ENCODE results near the gene PARVB.

GRCh38 chr22:44211946-44212930 is 188.1 kb downstream of the PARVB start:
- TF ChIP-seq ZNF830 (tag by site-specific recombination; IDR thresholded peaks at IDR 0.05; ENCODE audit: low read depth) (no peak), ZNF24 (tag by site-specific recombination; IDR thresholded peaks at IDR 0.05) (no peak), ZNF623 (tag by site-specific recombination; IDR thresholded peaks at IDR 0.05) (no peak)
- TF ChIP-seq, protein P1, sequence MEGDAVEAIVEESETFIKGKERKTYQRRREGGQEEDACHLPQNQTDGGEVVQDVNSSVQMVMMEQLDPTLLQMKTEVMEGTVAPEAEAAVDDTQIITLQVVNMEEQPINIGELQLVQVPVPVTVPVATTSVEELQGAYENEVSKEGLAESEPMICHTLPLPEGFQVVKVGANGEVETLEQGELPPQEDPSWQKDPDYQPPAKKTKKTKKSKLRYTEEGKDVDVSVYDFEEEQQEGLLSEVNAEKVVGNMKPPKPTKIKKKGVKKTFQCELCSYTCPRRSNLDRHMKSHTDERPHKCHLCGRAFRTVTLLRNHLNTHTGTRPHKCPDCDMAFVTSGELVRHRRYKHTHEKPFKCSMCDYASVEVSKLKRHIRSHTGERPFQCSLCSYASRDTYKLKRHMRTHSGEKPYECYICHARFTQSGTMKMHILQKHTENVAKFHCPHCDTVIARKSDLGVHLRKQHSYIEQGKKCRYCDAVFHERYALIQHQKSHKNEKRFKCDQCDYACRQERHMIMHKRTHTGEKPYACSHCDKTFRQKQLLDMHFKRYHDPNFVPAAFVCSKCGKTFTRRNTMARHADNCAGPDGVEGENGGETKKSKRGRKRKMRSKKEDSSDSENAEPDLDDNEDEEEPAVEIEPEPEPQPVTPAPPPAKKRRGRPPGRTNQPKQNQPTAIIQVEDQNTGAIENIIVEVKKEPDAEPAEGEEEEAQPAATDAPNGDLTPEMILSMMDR (tag by site-specific recombination; IDR thresholded peaks at IDR 0.05), result no peak
- TF ChIP-seq, protein P2, sequence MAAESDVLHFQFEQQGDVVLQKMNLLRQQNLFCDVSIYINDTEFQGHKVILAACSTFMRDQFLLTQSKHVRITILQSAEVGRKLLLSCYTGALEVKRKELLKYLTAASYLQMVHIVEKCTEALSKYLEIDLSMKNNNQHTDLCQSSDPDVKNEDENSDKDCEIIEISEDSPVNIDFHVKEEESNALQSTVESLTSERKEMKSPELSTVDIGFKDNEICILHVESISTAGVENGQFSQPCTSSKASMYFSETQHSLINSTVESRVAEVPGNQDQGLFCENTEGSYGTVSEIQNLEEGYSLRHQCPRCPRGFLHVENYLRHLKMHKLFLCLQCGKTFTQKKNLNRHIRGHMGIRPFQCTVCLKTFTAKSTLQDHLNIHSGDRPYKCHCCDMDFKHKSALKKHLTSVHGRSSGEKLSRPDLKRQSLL (tag by site-specific recombination; IDR thresholded peaks at IDR 0.05), result no peak

Measured in HEK293 (cell line).